NCI-H1048 (cell line): ENCODE data around the gene NELFB.
A peak's percentile ranks its signal among the peaks of the same experiment; 100 is the strongest.

Source experiments
- DNase-seq: peaks from one replicate; lab custom pipeline; 2025; lab: John Stamatoyannopoulos, UW

The NELFB gene

DNA sequence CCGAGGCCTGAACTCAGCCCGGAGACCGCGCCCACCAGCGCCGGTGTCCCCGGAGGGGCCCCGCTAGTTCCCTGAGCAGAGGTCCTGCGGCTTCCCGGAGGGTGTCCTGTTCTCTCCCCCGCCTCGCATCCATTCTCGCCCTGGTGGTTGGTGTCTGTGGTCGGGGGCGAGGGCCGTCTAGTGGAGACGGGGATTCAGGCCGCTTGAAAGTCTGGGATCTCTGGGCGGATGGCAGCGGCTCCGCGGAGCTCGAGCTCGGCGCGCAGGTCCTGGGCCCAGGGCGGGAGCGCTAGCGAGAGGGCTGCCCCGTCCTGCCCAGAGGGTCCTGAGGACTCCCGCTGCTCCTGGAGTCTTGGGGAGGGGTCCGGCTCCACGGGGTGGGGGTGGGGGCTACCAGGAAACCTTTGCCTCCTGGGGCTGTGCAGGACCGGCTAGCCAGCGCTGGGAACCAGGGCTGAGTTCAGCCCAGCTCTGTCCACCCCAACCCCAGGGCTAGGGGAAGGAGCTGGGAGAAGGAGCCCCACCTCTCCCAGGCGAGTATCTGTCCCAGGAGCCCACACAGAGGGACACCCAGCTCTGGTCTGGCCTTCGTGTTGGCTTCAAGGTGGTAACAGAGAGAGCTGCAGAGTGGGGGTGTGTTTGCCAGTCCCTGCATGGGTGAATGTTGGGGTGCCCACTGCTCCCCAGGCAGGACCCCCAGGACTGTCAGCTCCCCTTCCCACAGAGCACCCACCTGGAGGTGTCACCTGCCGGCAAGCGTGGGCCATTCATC lies 26.4 kb downstream of the NELFB start:
- no peak for DNase-seq

DNA sequence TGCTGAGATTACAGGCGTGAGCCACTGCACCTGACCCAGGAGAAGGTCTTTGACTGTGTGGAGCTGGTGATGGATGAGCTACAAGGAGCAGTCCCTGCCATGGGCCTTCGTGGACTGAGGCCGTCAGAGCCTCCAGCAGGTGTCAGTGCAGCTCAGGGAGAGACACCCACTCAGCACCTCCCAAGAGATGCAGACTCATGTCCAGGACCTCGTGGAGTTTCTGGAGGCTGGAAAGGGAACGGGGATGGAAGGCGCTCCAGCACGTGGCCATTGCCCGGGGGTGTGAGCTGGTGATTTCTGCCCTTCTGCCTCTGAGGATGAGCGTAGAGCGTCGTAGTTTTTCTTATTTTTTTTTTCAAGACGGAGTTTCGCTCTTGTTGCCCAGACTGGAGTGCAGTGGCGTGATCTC lies 31.9 kb downstream of the NELFB start:
- no peak for DNase-seq

DNA sequence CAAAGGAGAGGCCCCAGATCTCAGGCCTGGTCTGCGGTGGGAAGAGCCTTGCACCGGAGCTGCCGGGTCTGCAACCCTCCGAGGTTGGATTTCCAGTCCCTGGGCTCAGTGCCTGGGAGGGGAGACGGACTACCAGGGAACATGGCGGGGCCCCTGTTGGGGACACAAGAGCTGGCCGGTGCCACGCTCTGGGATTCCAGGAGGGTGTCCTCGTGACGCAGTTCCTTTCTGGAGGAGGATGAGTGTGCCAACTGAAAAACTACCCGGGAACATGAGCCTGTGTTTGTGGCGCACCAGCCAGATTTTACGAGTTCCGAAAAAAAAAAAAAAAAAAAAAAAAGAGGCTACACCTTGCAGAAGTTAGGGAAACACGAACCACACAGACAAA lies 38.0 kb downstream of the NELFB start:
- no peak for DNase-seq

DNA sequence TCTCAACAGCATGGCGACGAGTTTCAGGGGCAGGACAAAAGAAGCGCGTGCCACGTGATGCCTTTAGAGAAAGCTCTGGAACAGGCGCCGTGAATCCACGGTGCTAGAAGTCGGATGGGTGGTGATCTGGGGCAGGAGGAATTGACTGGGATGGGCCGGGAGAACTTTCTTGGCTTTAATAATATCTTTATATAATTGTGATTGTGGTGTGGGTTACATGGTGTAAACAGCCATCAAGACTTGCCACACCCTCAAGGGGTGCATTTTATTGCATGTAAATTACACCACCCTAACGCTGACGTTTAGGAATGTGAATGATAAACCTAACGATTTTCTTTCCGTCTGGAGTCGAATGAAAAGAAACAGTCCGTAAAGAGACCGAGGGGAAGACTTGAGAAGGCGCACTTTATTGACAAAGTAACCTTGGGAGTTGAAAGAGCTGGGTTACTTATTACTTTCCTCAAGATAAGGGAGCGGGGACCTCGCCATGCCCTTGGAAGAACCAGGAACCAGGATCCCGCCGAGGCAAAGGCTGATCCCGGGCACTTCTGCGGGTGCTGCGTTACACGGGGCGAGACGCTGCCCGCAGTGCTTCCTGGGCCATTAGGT lies 38.5 kb downstream of the NELFB start:
- no peak for DNase-seq

DNA sequence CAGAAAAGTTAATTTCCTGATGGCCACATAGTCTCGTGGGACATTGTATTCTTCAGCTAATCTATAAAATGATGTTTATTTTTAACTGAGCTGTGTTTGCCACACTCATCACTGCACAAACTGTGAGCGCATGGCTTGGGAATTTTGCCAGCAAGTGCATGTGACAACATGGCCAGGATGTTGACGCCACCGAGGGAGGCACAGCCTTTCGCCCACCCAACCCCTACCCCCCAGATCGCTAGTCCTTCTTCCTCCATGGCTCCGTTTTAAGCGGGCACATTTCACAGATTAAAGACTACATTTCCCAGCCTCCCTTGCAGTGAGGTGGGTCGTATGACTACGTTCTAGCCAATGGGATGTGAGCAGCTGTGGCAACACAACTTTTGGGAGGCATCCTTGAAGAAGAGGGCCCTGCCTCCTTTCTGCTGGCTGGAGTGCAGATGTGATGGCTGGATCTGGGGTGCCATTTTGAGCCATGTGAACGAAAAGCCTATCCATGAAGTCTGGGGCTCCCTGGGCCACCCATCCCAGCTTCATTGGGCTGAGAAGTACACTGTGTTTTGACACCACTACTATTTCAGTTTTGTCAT lies 39.1 kb downstream of the NELFB start:
- no peak for DNase-seq

DNA sequence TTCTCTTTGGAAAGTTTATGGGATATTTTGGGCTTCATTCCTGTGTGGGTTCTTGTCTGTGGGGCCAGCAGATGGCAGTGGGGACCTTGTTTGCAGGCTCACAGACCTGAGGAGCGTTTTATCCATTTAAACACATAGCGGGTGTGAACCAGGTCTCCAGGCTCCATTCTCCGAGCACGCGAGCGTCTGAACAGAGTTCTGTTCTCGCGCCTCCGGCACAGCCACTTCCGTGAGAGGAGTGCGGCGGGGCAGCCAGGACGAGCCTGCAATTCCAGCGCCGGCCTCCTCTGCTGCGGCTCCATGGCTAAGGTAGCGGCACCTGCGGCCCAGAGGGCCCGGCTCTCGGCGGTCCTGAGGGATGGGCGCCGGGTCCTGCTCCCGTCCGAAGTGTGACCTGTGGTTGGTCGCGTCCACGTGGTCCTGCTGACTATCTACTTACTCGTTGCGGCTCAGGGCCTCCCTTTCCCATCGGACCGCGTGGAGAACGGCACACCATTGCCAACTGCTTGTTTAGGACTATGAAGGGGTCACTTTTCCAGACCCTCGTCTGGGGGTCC lies 39.6 kb downstream of the NELFB start:
- no peak for DNase-seq

DNA sequence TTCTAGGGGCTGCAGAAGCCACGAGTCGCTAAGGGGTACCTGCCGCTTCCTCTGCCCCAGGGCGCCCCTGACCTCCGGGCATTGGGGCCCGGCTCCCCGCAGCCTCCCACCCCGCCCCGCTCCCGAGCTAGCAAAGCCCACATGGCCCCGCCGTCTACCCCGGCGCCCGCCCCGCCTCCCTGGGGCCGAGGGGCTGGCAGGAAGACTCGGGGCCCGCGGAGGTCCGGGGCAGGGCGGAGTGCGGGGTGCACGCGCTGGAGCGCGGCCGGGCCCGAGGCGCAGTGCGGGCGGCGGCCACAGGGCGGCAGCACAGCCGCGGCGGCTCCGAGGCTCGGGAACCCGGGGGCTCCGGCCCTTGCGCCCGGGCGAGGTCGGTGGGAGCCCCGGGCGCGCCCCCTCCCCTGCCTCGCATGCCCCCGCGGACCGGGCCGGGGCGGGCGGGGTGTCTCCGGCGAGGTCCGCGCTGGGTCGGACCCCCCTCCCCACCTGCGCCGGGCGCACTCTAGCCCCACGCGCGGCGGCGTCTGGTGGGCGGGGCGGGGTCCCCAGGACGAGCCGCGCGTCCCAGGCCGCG lies 40.2 kb downstream of the NELFB start:
- DNase-seq: no peak

DNA sequence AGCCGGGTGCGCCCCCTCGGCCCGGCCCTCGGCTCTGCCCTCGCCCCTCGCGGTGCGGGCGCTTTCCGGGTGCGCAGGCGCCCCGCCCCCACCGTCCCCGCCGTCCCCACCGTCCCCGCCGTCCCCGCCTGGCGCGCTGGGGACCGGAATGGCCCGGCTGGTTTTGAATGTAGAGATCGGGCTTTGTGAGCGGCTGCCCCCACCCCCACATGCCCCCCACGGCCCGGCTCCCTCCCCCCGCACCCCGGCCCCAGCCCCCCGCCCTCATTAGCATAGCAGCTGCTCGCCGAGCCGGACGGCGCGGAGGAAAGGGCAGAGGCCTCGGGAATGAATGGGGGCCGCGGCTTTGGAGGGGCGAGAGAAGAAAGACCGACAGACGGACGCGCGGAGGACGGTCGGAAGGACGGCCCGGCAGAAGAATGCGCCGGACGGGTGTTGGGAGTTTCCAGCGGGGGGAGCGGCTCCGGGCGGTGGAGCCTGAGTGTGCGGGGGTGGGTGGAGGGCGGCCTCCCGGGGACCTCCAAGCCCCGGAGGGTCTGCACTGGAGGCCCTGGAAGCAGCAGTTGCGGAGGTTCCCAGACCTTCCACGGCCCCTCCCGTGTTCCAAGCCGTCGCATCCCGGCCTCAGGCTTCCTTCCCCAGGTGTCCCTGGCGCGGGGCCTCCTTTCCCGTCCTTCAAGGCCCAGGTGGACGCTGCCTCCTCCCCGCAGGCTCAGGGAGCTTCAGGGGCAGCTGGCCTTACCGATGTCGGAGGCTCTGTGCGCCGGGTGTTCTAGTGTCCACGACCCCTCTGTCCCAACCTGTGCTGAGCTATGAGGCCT lies 40.9 kb downstream of the NELFB start:
- no peak for DNase-seq

DNA sequence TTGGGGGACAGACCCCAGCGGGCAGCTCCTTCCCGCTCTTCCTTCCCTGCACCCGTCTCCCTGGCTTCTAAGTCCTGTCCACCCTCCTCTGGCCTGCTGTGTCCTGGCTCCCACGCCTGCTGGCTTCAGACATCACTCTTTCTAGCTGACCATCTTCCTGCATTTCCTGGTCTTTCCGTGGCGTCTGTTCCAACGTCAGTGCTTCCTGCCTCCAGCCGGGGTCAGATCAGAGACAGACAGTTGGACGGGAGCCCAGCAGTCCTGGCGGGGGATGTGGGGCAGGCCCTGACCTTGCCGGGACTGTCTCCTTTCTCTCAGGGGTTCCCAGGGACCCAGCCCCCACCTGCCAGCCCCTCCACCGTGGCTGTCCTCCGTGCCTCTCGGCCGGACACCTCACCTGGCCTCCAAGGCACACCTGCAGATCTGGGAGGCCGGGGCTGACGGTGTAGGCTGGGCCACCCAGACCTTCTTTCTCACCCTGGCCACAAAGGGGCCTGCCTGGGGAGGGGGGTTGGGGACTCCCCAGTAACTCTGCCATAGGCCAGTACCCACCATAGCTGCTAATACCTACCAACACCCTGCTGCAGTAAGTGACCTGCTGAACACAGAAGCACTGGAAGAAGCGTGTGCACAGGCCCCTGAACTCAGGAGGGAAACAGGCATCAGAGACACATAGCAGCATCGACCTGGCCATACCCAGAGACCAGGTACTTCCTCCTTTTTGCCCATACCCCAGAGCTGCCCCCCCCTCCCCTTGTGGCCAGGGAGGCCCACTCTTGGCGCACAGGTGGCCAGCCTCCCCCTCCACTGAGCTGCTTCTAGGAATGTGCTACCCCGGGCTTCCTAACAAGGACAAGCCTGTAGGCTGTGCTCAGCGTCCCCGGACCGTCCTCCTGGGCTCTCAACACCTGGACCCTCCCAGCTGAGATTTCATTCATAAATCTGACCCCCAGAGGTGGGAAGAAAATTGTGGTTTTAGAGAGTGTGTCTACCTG lies 41.8 kb downstream of the NELFB start:
- no peak for DNase-seq

DNA sequence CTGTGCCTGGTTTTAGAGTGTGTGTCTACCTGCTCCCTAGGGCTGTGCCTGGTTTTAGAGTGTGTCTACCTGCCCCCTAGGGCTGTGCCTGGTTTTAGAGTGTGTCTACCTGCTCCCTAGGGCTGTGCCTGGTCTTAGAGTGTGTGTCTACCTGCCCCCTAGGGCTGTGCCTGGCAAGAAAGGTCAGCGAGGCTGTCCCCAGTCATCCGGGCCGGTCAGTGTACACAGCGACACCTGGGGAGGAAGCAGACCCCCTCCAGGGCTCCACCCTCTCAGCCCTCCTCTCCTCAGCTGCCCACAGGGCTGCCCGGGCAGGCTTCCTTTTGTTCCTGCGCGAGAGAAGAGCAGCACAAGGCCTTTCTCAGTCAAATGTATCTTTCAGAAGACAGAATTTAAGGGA lies 42.8 kb downstream of the NELFB start:
- no peak for DNase-seq

DNA sequence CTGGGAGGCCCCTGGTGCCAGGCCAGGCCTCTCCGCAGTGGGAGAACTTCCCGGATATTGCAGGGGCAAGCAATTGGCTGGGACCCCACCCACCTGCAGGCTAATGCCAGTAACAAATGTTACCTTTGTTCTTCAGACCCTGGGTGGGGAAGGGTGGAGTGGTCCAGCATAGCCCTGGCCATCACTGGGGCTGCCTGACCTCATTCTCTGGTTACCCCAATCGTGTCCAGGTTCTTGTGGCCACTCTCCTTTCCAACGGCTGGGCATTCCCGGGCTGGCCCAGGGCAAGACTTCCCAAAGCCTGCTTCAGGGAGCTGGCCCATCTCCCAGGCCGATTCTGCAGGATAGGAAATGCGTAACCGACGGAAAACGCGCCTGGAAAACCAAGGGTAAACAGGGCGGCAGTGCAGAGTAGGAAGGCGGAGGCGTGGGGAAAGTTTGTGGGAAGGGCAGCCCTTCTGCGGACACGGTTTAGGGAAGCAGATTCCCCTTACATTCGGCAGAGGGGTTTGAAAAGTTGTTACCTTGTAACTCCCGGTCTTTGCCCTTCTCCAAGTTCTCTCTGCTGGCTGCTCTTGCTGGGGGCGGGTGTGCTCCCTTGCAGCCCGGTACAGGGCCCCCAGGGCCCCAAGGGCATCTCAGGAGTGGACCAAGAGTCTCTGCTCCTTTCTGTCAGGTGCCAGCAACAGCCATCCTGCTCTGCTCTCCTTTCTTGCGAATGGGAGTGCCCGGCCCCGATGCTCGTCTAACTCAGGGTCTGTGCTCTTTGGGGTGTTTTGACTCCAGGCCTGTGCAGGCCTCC lies 43.5 kb downstream of the NELFB start:
- no peak for DNase-seq

DNA sequence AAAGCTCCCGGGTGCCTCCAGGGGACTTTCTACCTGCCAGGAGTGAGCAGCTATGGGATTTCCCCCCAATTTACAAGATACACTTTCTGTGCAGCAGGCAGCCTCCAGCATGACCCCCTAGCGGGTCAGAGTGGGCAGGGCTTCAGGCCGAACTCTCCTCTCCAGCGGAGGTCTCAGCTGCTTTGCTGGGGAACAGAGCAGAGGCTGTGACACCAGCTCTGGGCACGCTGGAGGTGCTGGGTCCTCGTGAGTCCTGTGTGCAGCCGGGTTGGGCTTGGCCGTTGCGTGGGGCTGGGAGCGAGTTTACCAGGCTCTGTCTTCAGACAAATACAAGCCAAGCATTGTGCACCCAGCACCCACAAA lies 44.1 kb downstream of the NELFB start:
- no peak for DNase-seq

DNA sequence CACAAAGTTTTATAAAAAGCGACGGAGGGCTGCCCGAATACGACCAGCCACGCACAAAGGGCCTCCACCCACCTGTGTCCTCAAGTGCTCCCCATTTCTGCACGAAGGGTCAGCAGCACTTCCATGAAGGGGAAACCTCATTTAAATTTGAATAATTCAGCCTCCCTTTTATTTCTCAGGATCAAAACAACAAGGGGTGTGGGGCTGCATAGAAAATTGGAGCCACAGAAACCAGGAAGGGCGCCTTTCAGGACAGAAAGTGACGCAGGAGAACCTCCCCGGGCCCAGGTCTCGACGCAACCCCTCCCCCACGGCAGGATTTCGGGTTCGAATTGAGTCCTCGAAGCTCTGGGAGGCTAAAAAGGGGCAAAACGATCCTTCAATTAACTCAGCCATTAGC lies 44.8 kb downstream of the NELFB start:
- DNase-seq: no peak

DNA sequence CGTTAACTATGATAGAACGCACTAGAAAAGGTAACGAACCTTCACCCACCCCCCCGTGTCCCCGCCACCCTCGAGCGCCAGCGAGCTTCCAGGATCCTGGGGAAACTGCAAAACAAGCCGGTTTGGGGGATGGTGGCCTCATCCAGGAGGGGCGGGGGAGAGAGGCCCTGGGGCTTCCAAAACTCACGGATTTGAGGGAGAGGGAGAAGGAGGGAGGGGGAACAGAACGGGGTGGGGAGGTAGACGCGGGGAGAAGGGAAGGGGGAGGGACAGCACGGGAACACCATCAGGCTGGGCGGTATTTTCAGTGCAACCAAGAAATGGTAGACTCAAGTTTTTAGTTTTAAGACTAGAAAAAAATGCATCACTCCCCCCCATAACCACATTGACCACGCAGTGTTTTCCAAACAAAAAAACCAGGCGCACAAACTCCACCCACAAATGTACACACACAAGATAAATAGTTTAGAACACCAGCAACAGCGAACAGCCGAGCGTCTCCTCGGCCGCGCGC lies 45.5 kb downstream of the NELFB start:
- DNase-seq: no peak

DNA sequence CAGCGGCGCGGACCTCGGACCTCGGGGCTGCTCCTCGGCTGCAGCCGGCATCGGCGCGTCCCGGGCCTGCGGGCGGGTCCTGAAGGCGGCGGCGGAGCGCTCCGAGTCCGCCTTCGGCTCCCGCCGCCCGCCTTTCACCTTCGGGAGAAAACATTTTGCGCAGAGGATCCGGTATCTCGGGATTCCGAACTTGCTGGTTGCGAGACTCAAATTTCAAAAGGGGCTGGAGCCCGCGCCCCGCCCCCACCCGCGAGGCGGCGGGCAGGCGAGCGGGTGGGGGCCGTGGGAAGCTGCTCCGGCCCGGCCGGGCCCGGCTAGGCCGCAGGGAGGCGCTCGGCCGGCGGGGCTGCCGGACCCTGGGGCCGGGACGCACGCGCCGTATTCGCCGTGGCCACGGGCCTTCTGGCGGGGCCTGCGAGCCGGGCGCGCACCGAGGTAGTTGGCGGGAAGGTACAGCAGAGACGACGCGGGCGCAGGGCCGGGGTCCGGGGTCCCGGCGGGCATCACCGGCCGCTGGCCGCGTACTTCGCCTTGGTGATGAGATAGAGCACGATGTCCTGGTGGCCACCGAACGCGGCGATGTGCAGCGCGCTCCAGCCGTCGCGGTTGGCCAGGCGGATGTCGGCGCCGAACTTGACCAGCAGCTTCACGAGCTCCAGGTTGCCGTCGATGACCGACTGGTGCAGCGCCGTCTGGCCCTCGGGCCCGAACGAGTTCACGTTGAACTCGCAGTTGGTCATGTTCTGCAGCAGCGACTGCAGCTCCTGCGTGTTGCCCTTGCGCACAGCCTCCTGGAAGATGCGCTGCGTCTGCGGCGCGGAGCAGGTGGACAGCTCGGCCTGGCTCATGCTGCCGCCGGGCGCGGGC lies 46.2 kb downstream of the NELFB start:
- no peak for DNase-seq

DNA sequence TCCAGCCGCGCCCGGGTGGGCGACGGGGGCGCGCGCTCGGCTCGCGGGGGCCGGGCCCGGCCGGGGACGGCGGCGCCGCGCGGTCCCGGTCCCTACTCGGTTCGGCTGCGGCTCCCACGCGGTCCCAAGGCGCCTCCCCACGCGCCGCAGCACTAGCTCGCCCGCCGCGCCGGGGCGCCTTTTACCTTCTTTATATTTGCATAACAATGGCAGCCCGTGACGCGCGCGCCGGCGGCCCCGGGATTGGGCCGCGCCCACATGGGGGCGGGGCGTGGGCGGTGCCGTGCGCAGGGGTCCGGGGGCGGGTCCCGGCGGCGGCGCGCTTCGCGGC lies 47.0 kb downstream of the NELFB start, which contains the start of gene NRARP:
TSS of gene NRARP (minus strand) at position 154 of the 331 bp plus-strand sequence. CDS start 343 bp downstream, outside the sequence.
- DNase-seq: peak; percentile 75

DNA sequence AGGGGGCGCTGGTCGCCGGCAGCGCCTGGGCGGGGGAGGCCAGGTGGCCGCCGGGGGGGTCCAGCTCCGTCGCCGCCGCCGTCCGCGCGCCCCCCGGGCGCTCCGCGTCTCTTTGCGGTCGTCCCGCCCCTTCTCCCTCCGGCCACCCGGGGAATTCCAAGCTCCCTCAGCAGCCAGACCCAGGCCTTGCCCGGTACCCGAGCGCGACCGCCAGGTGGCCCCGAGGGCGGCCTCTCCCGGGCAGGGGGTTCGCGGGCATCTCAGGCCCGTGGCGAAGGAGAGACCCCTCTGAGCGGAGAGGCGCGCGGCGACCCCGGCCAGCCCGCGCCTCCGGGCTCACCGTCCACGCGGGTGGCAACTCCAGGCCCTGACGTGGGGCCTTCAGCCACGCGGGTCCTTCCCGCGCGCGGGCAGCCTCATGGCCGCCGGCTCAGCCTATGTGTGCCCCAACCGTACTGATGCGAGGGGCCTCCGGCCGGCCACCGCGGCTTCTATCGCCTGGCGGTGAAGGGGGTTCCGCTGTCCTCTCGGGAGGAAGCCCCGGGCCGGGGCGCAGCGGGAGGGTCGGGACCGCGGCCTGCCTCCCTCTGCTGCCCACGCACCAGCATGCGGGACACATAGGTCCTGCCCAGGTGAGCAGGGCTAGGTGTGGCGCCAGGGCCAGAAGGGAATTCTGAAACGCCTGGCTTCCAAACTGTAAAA lies 47.5 kb downstream of the NELFB start:
- DNase-seq: no peak
